ENCODE measurements around the gene PIK3R5. TPM values are rescaled to one million over a fixed set of nuclear protein-coding genes. Genes with fewer than 3 reads are reported as not detected.

PIK3R5 gene
- polyA plus RNA-seq, 3 donors from 2014 or later: 26.7 to 90.9 (median 28.9) TPM

- Mint-ChIP-seq H3K36me3 (peaks cover 0 to 14% (median 0%) of the 10 kb centered on the region in 3 donors), H3K9me3 (no peaks in the 10 kb centered on the region), H3K4me1 (no peaks in the 10 kb centered on the region), H3K27me3 (ENCODE audit: low read depth in 3 of 3) (no peaks in the 10 kb centered on the region), H3K27ac (no peak overlapping the region), H3K4me3 (no peak overlapping the region)
- no peak for DNase-seq
Observed at GRCh38 chr17:8837563-8838075, 127.9 kb downstream of the PIK3R5 start.

- Mint-ChIP-seq H3K27ac (no peak overlapping the region), H3K4me3 (no peak overlapping the region), H3K27me3 (ENCODE audit: low read depth in 3 of 3) (no peaks in the 10 kb centered on the region), H3K4me1 (no peaks in the 10 kb centered on the region), H3K36me3 (peaks cover 0 to 14% (median 0%) of the 10 kb centered on the region in 3 donors), H3K9me3 (no peaks in the 10 kb centered on the region)
- DNase-seq: no peak
Observed at GRCh38 chr17:8836821-8837562, 128.5 kb downstream of the PIK3R5 start.

DNA sequence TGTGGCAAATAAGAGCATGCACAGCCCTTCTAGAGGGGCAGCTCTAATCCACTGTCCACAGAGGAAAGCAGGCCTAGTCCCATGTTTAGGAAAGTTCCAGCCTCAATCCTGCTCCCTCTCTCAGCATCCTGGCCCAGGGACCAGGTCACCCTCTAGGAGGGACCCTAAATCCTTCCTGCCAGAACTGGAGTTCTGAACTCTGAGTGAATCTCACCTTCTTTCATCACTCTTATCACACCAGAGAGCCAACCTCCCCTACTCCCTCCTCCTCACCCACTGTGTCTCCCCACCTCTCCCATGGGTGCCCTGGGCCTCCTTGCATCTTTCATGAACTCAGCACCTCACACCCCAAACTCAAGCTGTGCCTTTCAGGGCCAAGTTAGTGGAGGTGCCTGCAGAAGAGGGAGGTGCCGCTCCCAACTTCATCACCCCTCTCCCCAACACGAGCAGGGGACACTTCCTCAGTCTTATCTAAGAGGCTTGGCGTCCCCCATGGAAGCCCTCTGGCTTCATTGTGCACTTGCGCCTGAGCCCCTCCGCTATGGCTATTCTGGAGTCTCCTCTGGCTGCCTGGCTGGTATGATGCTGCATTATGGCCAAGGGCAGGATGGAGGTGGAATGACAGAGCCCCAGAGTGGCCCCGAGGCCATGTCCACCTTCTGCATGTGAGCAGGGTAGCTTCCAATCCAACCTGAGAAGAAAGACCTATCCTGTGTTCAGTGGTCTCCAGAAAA lies 129.7 kb downstream of the PIK3R5 start:
- Mint-ChIP-seq H3K27me3 (ENCODE audit: low read depth in 3 of 3) (no peaks in the 10 kb centered on the region), H3K27ac (no peak overlapping the region), H3K36me3 (peaks cover 0 to 18% (median 0%) of the 10 kb centered on the region in 3 donors)

DNA sequence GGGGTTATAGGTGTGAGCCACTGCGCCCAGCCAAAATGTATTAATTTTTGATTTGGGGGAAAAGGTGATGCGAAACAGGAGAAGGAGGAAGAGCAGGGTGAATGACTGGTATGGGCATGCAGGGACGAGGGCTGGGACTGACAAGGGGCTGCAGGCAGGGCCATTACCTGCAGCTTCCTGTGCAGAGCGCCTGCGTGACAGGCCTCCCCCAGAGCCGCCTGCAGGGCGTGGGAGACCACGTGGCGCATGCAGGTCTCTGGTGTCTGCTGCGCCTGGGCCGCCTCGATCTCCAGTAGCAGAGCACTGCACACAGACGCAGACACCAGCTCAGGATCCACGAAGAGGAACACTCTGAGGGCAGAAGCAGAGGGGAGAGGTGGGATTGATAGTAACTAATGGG lies 130.4 kb downstream of the PIK3R5 start:
- DNase-seq: no peak
- Mint-ChIP-seq H3K36me3 (peaks cover 0 to 18% (median 0%) of the 10 kb centered on the region in 3 donors), H3K4me3 (no peak overlapping the region), H3K4me1 (no peaks in the 10 kb centered on the region), H3K27ac (no peak overlapping the region), H3K27me3 (ENCODE audit: low read depth in 3 of 3) (no peaks in the 10 kb centered on the region), H3K9me3 (no peaks in the 10 kb centered on the region)

More for the DNA sequence above, 129.7 kb downstream of the PIK3R5 start:
- H3K4me3 Mint-ChIP-seq: no peak overlapping the region
- H3K4me1 Mint-ChIP-seq: no peaks in the 10 kb centered on the region
- DNase-seq: no peak
- no peaks in the 10 kb centered on the region for H3K9me3 Mint-ChIP-seq

- no peaks in the 10 kb centered on the region for H3K27me3 Mint-ChIP-seq (ENCODE audit: low read depth in 3 of 3)
- H3K4me1 Mint-ChIP-seq: no peaks in the 10 kb centered on the region
- peak in 2 of 3 donors; percentile 5 to 10 for DNase-seq
- H3K4me3 Mint-ChIP-seq: no peak overlapping the region
- peaks cover 0 to 14% (median 0%) of the 10 kb centered on the region in 3 donors for H3K36me3 Mint-ChIP-seq
- H3K27ac Mint-ChIP-seq: no peak overlapping the region
- no peaks in the 10 kb centered on the region for H3K9me3 Mint-ChIP-seq
Observed at GRCh38 chr17:8832711-8833352, 132.7 kb downstream of the PIK3R5 start.

- Mint-ChIP-seq H3K4me3 (no peak overlapping the region), H3K27ac (peak overlapping the region in 1 of 6 donors; percentile 50), H3K9me3 (no peaks in the 10 kb centered on the region), H3K36me3 (peaks cover 0 to 8% (median 0%) of the 10 kb centered on the region in 3 donors), H3K4me1 (no peaks in the 10 kb centered on the region), H3K27me3 (ENCODE audit: low read depth in 3 of 3) (peaks cover 0 to 2% (median 0%) of the 10 kb centered on the region in 3 donors)
- DNase-seq: no peak
Observed at GRCh38 chr17:8831234-8831849, 134.2 kb downstream of the PIK3R5 start.

- Mint-ChIP-seq H3K27me3 (ENCODE audit: low read depth in 3 of 3) (peaks cover 0 to 2% (median 0%) of the 10 kb centered on the region in 3 donors), H3K4me1 (no peaks in the 10 kb centered on the region), H3K9me3 (no peaks in the 10 kb centered on the region), H3K27ac (no peak overlapping the region), H3K36me3 (peaks cover 0 to 8% (median 0%) of the 10 kb centered on the region in 3 donors), H3K4me3 (no peak overlapping the region)
- no peak for DNase-seq
Observed at GRCh38 chr17:8830141-8830540, 135.4 kb downstream of the PIK3R5 start.

- Mint-ChIP-seq H3K27me3 (ENCODE audit: low read depth in 3 of 3) (peaks cover 0 to 2% (median 0%) of the 10 kb centered on the region in 3 donors), H3K9me3 (no peaks in the 10 kb centered on the region), H3K36me3 (peaks cover 0 to 8% (median 0%) of the 10 kb centered on the region in 3 donors), H3K4me1 (no peaks in the 10 kb centered on the region), H3K4me3 (no peak overlapping the region), H3K27ac (no peak overlapping the region)
- no peak for DNase-seq
Observed at GRCh38 chr17:8829036-8829941, 136.2 kb downstream of the PIK3R5 start.

Other genes starting within 250 kb of the PIK3R5 start
- not detected for gene CCDC42, start 220.9 kb downstream of the PIK3R5 start, polyA plus RNA-seq
- not detected for gene SPDYE4, start 207.2 kb downstream of the PIK3R5 start, polyA plus RNA-seq
- gene MFSD6L, start 166.3 kb downstream of the PIK3R5 start, polyA plus RNA-seq: not detected
- under 1 TPM in 2 of 3 donors, not detected in 1; 0.18 to 0.57 TPM for gene PIK3R6, start 98.0 kb downstream of the PIK3R5 start, polyA plus RNA-seq
- not detected for gene NTN1, start 55.8 kb upstream of the PIK3R5 start, polyA plus RNA-seq